NCI-H446 treated with DMSO at 0.1 percent for 48 hours (cell line): Measurements from ENCODE around the gene GABARAP.
A peak's percentile ranks its signal among the peaks of the same experiment; 100 is the strongest.

Source experiments
- DNase-seq: peaks from one replicate; lab custom pipeline; 2025; lab: John Stamatoyannopoulos, UW

The GABARAP gene

DNA sequence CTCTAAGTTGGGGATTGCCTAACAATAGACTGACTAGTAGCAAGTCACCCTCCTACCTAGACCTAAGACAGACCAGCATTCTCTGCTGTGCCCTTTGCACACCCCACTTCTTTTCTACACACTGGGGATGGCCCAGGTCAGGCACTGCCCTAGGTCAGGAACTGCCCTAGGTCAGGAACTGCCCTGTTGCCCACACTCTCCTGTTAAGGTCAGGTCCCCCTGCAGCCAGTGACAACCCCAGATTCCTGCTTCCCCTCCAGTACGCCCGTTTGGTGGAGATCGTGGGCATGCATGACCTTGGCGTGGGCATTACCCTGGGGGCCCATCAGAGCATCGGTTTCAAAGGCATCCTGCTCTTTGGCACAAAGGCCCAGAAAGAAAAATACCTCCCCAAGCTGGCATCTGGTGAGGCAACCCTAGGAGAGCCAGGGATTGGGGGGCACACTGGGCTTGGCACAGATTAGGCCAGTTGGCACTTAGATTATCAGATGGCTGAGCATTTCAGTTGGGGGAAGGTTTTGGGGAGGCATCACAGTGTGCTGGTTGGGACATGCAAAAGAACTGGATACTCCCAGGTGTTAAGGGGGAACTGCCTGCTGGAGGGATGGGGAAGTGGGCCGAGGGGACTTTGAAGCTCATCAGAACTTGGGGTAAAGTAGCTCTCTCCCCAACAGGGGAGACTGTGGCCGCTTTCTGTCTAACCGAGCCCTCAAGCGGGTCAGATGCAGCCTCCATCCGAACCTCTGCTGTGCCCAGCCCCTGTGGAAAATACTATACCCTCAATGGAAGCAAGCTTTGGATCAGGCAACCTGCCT lies 20.8 kb downstream of the GABARAP start:
- no peak for DNase-seq

DNA sequence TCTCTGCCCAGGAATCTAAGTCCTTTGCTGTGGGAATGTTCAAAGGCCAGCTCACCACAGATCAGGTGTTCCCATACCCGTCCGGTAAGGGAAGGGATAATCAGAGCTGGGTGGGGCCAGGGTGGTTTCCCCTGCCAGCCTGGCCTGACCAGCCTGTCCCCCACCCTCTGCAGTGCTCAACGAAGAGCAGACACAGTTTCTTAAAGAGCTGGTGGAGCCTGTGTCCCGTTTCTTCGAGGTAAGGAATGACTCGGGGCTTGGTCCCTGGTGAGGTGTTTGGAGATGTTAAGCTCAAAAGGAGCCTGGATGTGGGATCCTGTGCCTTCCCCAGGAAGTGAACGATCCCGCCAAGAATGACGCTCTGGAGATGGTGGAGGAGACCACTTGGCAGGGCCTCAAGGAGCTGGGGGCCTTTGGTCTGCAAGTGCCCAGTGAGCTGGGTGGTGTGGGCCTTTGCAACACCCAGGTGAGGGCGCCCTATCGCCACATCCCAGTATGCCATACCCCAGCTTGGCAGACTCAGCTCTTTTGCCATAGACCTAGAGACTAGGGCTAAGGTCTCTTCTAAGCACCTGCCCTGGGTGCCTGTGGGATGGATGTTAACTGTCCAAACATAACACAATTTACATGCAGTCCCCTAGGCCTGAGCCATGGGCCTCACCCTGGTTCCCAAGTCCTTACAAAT lies 21.5 kb downstream of the GABARAP start:
- no peak for DNase-seq

DNA sequence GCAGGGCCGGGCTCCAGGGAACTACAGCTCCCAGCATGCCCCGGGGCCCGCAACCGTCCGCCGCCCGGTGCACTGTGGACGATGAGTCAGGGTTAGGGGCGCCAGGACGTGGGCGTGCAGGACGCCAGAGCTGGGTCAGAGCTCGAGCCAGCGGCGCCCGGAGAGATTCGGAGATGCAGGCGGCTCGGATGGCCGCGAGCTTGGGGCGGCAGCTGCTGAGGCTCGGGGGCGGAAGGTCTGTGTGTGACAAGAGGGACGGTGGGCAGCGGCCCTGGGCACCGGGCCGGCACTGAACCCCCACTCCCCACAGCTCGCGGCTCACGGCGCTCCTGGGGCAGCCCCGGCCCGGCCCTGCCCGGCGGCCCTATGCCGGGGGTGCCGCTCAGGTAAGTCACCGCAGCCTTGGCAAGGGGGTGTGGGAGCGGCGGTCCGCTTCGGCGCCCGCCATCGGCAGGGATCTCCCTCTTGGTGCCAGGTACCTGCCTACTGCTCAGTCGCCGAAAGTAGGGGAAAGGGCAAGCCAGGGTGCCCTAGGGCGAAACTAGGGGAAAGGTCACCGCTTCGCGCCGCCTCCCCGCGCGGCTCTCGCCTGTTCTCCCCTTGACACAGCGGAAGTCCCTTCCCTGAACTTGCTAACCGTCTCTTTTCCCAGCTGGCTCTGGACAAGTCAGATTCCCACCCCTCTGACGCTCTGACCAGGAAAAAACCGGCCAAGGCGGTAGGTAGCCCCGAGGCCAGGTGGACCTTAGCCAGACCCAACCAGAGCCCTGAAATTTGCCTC lies 22.2 kb downstream of the GABARAP start, which contains the start of the genes ACADVL and DLG4:
TSS of gene ACADVL (plus strand) at position 127 of the 781 bp plus-strand sequence. CDS start at position 174, 47 bp downstream.
TSS of gene DLG4 (minus strand) at position 25 of the 781 bp plus-strand sequence.
- peak; percentile 58 for DNase-seq

DNA sequence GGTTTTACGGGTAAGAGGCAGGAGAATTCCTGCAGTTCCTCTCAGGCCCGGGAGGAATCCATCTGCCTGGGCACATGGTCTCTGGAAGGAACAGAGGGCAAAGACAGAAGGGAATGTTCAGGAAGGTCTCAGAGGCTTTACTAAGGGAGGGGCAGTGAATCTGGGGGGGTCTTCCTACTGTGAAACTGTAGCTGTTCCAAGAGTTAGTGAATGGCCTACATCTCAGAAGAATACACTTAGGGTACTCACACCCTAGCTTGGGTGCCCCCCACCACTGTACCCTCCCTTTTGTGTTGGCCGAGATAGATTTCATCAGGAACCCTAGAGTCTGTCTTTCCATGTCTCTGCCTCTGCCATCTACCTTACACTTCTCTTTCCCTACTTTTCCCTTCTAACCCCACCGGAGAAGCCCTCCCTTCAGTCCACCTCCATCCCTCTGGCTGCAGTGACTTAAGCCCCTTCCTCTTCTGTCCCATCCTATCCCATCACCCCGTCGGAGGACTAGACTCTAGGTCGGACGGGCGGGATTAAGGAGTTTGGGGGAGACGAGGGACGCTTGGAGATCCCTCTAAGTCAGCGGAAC lies 22.9 kb downstream of the GABARAP start:
- no peak for DNase-seq

DNA sequence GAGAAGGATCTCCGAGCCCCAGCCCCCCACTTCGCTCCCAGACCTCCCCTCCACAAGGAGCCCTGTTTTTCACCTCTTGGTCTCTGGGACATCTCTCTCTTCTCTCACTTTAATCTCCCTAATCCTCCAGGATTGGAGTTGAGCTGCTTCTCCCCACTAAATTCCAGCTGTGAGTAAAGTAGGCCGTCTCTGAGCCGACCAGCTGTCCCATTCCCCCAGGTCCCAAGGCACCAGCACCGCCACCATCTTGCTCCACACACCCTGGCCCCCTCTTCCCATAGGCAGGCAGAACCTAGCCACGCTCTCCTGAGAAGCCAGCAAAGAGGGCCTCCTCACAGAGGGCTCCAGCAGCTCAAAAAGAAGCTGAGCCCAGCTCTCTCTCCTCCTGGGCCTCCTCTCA lies 23.5 kb downstream of the GABARAP start:
- DNase-seq = no peak

DNA sequence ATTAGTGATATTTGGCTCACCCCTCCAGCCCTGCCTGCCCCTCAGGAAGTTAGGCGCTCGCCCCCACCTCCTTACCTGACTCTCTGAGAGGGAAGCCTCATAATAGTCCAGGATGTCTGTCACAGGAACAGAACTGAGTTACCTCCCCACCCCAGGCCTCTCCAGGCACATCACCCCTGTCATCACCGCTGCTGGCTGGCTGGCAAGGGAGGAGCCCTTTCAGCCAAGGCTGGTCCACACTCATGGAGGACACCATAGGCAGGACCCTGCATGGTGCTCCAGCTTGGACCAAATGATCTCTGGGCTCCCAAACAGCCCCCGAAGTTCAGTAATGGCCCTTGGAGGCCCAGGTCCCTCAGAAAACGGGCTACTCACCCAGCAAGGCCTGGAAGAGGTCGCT lies 24.1 kb downstream of the GABARAP start:
- no peak for DNase-seq

DNA sequence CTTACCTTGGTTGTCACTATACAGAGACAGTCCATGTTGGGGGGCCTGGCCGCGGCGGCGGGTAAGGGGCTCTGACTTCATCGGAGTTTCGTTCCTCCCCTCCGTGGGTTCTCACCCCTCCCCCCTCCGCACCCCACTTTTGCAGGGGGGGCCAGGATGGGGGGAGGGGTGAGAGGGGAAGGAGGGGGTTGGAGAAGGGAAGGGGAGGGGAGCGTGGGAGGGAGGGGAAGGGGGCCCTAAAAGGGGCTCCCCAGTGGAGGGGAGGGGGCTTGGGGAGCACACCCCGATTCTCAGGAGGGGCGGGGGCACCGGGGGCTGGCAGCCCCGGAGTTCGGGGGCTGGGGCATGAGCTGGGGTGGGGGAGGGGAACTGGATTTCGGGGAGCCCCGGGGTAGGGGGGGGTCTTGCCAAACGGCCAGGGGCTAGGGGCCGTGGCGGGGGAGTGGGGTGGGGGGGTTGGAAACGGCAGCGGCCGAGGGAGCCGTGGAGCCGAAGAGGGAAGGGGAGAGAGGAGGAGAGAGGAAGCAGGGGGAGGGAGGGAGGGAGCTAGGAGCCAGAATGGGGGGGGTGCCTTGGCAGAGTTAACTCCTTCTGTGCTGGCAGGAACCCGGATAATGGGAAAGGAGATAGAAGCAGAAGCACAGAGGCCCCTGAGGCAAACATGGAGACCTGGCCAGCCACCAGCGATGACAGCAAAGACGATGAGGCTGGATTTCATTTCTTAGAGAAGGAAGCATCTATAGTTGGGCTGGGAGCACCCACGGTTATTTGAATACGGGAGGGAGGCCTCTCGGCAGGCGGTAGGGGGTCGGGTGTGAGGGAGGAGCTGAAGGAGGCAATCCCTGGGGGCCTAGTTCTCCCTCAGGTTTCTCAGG lies 24.9 kb downstream of the GABARAP start:
- no peak for DNase-seq

DNA sequence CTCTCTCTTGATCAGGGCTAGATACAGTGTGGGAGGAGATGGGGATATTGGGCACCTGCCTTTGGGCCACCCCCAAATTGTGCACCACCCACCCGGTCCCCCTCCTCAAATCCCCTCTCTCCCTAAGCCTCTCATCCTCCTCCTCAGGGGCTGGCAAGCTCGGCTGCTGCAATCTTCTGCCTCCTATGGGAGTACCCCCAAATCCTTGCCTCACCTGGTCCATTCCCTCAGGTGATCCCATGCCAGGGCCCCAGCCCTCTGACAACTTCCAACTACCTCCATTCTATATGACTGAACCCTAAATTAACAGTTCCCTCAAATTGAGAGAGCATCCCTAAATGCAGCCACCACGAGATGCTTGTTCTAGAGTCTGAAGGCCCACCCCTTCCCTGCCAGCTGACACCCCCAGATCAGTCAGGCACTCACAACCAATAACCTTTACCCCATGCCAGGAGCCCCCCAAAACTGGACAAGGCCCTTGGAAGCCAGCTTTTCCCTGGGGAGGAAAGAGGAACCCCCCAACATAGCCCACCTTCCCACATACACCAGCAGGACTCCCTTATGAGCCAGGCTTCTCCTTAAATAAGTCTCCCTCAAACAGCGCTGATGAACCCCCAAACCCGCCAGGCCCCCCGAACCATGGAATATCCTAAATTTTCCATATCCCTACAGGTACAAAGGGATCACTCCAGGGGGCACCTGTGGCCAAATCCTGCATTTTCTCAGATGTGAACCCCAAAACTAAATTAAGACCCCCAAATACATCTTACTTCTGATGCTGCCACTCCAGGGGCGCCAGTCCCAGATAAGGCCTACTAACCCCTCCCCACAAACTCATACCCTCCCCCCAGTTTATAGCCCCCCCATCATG lies 25.8 kb downstream of the GABARAP start:
- no peak for DNase-seq

DNA sequence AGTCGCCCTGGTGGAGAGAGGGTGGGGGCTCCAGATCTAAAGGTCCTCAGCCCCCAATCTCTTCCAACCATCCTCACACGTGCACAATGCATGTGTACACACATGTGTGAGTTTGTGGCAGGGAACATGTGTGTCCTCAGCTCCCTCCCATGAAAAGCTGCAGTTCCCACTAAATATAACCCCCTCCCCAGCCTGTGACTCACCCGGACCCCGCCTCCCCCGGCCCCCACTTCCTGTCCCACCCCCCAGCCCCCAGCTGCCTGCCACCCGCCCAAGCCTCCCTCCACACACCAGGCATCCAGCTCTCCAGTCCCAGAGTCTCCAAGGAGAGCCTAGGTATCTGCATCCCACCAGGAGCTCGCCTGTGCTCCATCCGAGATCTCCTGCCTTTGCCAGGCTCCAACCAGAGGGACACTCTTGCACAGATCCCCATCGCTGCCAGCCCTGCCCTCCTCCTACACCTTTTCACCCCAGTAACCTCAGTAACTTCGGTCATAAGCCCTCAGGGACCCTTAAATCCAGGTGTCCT lies 26.5 kb downstream of the GABARAP start:
- no peak for DNase-seq

DNA sequence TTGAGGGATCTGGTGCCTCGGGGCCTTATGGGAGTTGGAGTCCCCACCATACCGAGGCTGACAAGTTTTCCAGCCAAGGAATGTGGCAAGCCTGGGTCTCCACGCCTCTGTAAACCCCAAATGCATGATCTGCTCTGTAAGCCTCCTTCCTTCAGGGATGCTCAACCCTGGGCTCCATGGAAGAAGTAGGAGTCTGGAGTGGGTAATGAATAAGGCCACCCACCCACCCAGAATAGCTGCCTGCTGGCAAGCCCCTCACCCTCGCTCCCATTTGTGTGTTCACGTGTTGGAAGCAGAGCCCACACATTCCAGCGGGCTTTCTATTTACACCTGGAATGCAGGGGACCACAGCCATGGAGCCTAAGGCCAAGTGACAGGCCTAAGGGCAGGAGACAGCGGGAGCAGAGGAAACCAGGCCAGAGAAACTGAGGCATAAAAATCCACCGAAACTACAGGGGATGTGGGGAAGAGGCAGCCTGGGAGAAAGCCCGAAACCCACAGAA lies 27.1 kb downstream of the GABARAP start:
- DNase-seq = no peak

DNA sequence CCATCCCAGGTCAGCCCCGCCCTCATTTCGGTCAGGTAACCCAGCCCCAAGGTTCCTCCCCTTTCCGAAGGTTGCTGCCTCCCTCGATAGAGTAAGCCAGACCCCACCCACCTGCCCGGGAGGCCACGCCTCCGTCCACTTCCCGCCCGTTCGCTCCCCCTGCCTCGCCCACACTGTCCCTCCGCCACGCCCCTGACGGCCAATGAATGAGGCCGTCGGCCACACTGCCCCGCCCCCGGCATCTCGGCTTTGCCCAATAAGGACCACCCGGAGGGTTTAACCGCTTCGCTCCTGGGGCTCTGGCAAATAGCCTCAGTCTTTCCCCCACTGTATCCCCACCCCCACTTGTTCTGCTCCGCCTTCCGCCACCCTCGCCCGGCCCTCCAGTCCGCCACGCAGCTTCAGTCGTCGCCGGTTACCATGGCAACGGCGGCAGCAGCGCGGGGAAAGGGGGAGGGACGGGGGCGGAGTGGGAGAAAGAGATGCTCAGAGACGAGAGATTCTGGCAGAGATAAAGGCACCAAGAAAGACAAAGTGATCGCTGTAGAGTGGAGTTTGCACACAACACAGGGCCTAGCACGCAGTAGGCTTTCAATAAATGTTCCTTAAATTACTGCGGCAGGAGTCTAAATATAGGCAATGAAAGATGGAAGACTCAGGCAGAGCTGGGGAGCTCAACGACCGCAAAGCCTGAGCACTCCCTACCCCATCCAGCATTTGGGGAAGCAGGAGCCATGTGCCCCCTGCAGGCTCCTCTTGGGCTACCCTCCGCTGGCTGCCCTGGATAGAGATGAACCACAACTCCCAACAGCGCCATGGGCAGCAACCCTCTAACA lies 27.7 kb downstream of the GABARAP start:
- DNase-seq = peak; percentile 94

DNA sequence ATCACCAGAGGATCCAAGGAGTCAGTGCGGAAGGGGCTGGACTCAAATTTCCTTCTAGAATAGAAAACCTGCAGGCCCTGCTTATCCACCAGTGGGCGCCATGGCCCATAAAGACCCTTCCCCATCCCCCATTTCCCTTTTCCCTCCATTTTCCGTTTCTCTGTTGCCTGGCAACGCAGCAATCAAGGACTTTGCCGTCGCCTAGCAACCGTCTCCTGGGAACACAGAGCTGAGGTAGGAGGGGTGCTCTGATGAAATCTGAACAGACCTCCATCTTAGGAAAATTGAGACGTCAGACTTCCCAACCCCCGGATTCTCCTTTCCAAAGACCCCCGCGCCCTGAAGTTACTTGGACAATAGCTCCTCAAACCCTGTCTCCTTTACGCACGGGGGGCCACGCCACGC lies 28.4 kb downstream of the GABARAP start:
- DNase-seq = peak; percentile 82

DNA sequence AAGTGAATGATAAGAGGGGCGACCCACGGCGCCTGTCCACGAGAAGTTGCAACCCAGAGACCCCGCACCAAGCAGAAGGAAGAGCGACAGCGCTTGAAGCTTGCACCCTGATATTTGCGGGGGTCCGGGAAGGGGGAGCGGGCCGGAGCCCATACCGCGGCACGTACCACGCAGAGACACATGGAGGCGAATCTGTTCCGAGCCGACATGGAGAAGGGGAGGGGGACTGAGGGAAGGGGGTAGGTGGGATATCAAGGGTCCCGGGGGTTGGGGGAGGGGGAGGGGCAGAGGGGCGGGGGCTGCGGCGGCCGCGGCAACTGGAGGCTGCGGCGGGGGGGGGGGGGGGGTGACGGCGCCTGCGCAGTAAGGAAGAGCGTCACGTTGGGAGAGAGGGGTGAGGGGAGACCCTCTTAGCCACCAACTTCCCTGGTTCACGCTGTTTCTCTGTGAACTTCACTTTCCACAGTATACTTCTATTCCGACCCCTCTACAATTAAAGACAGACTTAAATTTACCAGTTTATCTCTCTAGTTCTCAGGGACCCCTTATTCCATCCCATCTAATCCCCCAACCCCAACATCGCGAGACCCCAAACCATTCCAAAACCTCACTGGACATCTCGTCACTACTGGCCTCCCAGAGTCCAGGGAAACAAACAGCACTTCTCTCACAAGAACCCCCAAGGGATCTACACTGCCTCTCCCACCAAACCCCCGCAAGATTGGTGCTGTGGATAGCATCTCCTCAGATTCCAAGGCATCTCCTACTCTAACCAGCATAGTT lies 30.6 kb downstream of the GABARAP start:
- no peak for DNase-seq

DNA sequence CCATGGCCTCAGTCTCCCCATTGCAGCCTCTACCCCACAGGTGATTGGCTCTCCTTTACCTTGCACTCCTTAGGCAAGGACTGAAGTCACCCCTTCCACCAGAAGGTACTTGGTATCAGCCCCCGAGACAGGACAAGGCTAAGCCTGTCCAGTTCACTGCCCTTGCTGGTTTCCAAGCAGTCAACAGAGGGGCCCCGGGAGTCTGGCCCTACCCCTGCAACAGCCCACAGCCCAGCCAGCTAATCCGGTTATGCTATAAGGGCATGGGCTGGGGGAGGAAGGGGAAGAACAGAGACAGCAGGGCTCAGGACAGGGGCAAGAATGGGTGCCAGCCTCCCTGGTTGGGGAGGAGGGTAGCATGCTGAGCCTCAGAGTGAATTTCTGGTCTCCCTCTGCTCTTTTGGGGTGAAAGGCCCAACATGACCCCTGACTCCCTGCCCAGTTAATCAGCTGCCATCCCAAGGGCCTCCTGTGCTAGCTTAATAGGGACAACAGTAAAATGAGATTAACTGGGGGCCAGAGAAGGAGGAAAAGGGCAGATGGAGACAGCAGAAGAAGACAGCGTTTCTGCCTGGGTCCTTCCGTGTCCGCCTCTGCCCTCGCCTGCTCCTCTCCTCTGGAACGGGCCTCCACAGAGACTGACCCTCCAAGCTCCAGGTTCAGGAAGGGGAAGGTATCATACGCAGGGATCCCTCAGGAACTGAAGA lies 33.3 kb downstream of the GABARAP start:
- DNase-seq = no peak

DNA sequence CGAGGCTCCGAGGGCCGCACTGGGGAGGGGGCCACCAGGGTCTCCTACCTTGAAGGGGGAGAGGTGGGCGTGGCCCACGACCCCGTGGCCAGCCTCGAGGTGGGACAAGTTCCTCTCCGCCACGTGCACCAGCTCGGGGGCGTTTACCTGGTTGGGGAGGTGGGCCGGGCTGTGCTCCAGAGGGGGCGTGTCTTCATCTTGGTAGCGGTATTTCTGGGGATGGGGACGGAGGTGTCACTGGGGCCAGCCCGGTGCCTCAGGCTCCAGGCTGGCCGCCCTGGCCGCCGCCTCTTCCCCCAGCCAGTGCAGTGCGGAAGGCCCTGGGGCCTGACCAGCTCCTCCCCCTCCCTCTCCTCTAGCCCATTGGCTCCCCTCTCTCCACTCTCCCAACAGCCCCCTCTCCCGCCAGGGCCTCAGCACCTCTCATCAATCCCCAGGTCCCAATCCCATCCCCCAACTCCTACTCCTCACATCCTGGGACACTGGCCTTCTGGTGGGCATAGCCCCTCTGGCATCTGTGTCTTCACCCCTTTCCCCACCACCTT lies 34.1 kb downstream of the GABARAP start:
- no peak for DNase-seq

DNA sequence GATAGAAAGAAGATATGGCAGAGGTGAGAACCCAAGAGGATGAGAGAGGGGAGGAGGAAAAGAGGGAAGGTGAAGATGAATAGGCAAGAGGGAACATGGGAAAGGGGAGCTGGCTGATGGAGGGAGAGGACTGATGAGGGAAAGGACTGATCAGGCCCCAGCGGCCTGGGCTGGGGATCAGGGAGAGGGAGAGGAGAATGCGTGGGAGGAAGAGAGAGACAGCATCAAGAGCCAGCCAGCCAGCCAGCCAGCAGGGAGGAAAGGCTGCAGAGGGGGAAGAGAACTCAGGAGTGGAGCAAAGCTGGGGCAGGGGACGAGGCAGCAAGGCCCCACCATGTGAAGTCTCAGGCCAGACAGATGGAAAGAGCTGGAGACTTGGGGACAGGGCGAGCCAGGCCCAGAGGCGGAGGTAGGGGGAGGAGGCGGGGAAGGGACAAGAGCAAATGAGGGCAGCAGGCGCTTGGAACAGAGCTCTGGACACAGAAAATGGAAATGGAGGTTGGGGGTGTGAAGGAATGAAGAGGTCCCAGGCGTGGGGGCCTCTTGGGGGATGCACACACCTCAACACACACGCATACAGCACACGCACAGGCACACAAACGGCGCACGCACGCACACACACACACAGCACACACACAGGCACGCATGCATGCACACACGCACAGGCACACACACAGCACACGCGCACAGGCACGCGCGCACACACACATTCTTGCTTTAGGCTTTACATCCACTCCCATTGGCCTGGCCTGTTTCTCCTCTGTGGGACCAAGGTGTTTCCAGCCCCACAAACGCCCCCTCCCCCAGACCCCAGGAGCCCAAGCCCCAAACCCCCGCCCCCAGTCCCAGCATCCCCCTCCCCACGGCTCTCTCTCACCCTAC lies 34.9 kb downstream of the GABARAP start:
- DNase-seq = no peak
